ENCODE measurements around the gene FGF14.
A peak's percentile ranks its signal among the peaks of the same experiment; 100 is the strongest.

FGF14 gene

GRCh38 chr13:102401766-102402165, at the start of gene FGF14:
Gene FGF14, minus strand, starts transcription at chr13:102402048.
- no peak for DNase-seq

DNA sequence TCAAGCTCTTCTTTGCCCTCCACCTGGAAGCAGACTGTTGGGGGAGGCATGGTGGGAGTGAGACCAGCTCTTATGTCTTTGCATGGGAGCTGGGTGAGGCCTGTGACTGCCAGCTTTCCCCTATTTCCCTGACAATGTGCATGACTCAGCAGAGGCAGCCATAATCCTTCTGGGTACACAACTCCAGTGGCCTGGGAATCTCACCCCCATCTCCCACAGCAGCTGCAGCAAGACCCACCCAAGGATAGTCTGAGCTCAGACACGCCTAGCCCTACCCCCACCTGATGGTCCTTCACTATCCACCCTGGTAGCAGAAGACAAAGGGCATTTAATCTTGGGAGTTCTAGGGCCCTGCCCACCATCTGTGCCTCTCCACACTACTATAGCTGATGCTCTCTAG, 41.4 kb upstream of the FGF14 start:
- DNase-seq, result no peak

GRCh38 chr13:102441085-102441484, 39.2 kb upstream of the FGF14 start:
- no peak for DNase-seq

DNA sequence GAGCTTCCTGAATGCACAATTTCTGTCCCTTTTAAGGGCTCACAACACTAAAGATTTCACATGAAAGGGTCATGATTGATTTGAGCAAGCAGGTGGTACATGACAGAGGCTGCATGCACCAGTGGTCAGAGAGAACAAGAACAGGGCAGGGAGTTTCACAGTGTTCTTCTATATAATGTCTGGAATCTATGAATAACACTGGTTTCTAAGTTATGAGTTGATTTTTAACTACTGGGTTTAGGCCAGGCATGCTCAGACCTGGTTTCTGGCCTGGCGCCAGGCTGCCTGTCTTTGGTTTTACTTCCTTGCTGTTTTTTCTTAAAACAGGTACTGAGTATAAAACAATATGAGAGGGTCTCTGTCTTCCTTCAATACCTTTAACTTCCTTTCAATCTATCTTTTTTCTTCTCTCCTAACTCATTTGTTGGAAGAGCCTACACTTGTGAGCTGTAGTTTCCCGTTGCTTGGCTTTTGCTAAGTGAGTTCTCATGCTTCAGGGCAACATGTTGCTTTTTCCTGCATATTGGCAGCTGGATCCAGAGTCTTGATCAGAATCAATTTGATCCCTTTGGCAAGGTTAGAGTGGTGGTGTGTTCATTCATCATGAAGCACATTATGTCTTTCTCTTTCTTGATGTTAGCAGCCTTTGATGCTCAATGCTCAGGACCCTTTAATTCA, 38.5 kb upstream of the FGF14 start:
- DNase-seq, result no peak

- no peak for DNase-seq
Observed at GRCh38 chr13:102422690-102423089, 20.8 kb upstream of the FGF14 start.

DNA sequence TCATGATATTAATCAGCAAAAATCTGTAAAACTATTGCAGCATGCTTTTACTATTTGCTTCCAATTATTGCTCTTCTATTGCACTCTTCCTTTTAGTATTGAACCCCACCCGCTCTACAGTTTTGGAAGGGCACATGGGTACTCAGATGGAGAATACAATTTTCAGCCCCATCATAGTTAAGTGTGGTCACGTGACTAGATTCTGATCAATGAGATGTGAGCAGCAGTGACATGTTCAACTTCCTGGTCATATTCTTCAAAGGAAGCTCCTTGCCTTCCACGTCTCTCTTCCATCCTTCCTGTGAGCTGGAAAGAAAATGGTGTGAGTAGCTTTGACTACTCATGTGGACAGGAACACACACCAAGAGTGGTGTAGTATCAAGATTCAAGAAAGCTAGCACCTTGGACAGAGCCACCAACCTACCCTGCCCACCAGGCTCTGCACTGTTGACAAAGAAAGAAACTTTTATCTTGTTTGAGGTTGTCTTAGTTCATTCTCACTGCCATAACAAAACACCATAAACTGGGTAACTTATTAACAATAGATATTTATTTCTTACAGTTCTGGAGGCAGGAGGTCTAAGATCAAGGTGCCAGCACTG, 3.8 kb upstream of the FGF14 start:
- DNase-seq, result no peak

- peak in 12 of 14 donors; percentile 0 to 95 (median 10) for DNase-seq
Observed at GRCh38 chr13:102402290-102402689, 442 bp upstream of the FGF14 start.

DNA sequence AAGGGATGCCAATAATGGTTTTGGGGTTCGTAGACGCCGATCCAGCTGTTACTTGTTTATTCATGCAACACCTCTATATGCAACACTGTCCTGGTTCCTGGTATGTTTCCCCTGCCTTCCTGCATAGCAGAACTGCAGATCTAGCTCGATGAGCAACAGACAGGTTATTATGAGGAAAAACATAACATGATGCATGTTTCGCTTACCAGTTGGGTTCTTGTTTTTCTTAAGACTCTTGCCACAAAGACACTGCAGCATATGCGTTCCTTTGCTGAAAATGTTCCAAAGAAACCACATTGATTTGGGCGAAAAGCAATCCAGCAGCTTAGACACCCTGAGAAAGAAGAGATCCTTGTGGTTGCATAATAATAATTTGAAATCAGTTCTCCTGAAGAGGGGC, 583 bp downstream of the FGF14 start:
- peak in 2 of 14 donors; percentile 5 to 82 for DNase-seq

DNA sequence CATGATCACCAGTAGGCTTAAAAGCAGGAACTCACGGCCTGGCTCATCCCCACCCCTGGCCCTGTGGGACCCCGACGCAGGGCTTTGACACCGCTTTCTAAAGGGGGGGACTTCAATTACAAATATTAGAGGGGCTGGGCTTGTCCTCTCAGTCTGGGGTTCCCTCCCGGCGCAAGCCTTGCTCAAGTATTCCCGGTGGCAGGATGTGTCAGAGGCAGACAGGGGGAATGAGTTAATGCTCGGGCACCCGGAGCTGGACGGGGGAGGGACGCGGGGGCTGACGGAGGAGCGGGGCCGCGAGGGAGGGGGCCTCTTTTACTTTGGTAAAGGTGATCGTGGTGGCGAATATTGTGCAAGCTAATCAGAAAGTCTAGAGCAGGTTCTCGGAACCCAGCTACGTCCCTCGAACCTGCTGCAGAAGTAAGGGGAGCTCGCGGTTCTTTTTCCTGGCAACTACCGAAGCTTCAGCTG, 1.1 kb downstream of the FGF14 start:
- DNase-seq, result peak in 7 of 14 donors; percentile 13 to 82 (median 26)

DNA sequence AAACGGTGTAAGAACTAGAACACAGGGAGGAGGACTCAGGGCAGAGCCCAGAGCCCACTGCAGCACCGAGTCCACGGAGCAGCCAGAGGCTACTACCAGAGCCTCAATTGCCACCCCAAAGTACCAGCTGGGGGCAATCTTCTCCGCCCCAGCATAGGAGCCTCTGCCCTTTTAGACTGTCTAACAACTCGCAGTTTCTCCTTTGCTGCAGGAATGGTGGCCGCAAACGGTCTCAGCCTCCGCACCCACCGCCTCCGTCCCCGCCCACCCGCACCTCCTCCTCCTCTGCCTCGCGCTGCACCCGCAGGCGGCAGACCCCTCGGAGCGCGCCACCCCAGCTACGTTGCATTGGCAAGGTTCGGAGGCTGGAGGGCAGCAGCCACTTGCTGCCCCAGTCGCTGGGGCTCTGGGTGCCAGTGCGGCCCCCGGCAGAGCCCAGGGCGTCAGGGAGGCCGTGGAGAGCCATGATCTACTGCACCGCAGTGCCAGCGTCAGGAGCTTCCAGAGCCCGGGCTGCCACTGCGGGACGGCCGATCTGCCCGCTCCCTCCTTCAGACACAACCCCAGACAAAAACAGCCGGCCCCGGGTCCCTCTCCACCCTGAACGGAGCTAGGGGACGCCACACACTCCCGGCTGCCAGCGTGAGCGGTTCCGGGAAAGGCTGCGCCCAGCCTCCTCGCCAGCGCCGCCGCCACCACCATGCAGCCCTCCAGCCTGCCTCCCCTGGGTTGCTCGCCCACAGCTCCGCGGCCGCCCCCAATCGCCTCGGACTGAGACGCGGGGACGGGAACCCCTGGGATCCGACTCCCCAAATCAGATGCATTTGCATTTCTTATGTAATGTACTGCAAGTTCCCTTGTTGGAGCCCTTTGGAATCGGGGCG, 1.8 kb downstream of the FGF14 start:
- DNase-seq, result peak in 4 of 14 donors; percentile 5 to 38 (median 14)

GRCh38 chr13:102395939-102396338, 5.9 kb downstream of the FGF14 start:
- DNase-seq, result no peak

DNA sequence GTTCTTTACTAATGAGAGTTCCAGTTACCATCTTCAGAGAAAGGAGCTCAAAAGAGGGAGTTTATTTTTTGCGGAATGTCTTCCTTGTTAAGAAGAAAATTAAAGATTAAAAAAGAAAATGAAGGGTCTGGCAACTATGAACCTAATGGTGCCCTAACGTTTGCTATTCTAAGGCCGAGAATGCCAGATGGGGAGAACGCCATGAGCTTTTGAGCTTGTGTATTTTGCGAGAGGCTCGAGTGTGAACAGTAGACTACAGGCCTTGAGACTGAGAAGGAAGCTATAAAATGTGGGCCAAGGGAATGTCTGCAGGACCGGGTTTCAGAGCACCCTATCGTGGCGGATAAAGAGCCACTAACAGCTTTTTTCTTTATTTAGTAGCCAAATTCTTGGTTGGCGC, 6.7 kb downstream of the FGF14 start:
- peak in 1 of 14 donors; percentile 66 for DNase-seq

DNA sequence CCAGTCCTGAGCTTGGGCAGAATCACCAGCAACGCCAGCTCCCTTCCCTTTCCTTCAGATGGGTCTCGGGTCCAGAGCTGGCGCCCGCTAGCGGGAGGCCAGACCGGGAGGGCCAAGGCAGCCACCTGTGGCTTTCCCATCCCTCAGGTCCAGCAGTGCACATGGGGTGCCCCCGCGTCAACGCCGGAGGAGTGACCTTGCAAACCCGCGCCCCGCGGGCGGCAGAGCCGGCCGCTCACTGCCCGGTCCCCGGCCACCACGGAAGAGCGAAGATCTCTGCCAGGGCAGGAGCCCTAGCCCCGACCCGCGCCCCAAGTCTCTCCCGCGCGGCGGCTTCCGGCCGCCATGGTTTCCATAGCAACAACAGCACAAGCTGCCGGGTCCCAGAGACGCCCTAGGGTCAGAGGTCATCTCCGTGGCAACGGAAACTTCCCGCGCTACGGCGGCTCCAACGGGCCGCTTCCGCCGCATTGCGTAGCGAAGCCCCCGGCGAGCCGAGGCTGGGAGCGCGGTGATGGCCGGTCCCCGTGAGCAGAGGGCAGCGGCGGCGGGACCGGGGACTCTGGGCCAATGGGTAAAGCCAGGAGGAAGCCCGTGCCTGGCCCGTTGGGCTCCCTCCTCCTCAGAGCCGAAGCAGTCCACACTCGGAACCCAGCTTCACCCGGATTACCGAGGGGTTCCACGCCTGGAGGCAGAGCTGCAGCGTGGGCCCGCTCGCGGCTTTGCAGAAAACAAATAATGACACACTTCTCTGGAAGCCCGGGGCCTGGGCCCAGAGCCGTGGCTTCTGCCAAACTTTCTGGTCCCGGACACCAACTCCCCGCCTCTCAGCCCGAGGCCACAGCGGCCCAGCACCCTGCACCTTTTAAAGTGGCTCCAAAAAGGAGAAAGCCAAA, 7.4 kb downstream of the FGF14 start:
- peak; percentile 34 to 91 (median 83) for DNase-seq

DNA sequence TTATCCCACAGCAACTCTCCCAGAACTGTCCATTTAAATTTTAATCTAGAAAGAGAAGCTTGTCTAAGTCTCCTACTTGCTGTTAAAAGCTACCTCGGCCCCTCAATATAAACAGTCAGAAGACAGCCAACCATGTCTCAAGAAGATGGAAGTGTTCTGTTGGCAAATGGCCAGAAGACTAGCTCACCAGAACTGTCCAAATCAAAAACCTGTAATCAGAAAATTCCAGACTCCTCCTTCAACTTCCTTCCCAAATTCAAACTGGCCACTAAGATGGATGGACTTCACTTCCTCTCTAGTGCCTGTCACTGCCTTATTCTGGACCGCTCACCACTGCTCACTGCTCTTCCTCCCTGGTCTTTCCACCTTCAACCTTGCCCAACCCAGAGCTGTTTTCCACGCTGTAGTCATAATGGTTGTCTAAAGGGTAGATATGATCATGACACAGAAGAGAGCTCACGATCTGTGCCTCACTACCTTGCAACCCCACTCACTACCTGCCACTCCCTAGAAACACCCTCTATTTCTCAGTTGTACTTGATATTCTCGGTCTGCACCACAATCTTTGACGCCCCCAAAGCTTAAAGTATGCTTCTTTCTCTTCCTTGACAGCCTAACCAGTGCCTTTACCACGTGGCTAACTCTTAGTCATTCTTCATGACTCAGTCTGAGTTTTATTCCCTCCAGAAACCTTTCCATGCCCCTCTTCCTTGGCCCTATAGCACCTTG, 9.2 kb downstream of the FGF14 start:
- no peak for DNase-seq

DNA sequence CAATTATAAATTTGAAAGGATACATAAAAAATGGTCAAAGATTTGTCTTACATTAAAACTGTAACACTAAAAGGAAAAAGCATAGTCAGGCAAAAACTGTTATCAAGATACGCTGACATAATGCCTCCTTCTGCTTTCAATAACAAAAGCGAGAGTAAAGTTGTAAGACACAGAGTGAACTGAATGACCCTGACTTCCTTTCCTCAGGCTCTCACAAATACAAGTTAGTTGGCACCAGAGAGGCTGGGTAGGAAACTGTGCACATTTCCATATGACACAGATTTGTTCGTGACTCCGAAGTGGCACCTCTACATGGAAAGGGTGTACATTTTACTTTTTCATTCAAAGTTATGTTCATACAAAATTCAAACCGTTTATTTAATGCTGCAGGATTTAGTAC, 15.4 kb downstream of the FGF14 start:
- DNase-seq, result no peak

GRCh38 chr13:102380012-102380411, 21.8 kb downstream of the FGF14 start:
- no peak for DNase-seq

DNA sequence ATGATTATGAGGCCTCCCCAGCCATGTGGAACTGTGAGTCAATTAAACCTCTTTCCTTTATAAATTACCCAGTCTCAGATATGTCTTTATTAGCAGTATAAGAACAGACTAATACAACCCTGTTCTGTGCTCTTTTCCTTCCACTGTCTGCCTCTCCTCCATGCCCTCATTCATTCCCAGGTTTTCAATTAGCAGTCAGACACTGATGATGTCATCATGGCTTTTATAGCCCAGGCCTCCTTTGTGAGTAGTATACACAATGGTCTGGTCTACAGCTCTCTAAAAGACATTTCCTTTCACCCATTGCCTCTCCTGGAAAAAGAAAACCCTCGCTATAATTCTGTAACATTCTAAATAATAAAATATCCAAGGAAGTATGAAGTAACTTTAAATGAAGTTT, 25.5 kb downstream of the FGF14 start:
- DNase-seq, result no peak

DNA sequence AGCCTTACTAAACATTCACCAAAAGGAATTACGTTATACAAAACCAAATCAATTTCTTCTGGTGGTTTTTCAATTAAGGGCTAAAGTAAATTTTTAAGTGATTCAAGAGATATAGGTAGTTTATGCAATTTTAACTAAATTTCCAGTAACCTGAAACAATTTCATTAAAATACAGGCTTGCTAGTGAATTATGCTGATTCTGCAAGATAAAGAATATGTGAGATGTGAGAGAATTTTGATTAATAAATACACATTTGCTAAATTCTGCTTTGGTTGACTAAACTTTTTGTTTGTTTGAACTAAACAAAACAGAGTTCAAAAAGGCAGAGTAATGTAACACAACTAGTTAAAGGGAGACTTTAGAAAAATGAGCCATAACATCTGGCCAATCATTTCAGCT, 27.1 kb downstream of the FGF14 start:
- no peak for DNase-seq

DNA sequence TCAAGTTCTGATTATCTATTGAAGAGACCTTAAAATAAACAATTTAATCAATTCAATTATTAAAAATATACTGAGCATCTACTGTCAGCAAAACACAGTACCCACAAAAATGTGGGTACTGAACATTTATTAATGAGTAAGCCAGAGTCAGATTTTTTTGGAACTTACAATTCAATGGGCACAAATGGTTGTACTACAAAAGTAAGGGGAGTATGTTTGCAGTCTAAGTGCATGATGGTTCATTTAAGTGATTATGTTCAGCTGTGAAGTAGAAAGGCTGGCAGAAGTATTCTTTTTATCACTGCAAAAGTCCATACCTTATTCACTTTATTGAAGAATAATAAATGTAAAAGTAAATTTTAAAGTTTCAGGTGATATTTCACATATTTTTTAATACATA, 27.6 kb downstream of the FGF14 start:
- no peak for DNase-seq

- no peak for DNase-seq
Observed at GRCh38 chr13:102373221-102373620, 28.6 kb downstream of the FGF14 start.

GRCh38 chr13:102369302-102369701, 32.5 kb downstream of the FGF14 start:
- DNase-seq, result peak in 1 of 14 donors; percentile 61

Data from C1 segment of cervical spinal cord (tissue), 14 donors.